Stimulated activated CD4-positive, alpha-beta T cell treated with anti-CD3 and anti-CD28 coated beads, Interleukin-12 subunit alpha, Interleukin-12 subunit beta, amount 100 ng/mL, for 4 hours (primary cell): ENCODE data around the gene ZSCAN23.
"Not testable (repeated sequence)": the region's sequence is repeated elsewhere in the genome, so short reads cannot be mapped to it uniquely, and the experiment has no call there.

Experiments
- DNase-seq: peaks from one replicate; pipeline ENCODE4 v3.0.0-alpha.2; 2020

Gene ZSCAN23

DNA sequence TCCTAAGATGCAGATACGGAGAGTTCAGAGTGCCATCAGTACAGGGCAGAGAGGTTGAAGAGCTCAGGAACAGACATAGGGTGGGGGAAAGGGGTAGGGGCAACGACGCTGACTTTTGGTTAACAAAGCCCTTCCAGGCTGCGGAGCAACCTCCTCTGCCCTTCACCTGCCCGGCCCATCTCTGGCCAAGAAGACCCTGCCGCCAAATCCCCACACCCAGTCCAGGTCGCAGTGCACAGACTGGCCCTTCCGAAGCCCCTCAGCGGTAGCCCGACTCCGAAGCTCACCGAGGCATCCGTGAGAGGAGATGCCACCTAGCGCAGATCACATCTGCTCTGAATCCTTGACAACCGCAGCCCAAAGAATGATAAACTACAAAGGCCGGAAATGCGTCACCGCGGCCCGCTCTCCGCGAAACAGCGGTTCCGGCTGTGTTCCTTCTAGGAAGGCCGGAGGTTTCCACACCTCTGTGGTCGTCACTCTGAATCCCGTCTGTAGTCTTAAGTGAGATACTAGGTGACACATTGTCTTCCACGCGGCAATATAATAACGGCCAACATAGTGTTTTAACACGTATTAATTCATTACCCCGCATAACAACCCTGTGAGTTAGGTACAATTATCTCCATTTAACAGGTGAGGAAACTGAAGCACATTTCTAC is at the start of gene ZSCAN23:
Gene ZSCAN23 (minus strand): TSS at position 380 of the 662 bp plus-strand sequence. CDS start 7,225 bp downstream, outside the sequence.
- peak; percentile 71 for DNase-seq

GRCh38 chr6:28491984-28492317 is 48.7 kb upstream of the ZSCAN23 start:
- DNase-seq, result no peak

DNA sequence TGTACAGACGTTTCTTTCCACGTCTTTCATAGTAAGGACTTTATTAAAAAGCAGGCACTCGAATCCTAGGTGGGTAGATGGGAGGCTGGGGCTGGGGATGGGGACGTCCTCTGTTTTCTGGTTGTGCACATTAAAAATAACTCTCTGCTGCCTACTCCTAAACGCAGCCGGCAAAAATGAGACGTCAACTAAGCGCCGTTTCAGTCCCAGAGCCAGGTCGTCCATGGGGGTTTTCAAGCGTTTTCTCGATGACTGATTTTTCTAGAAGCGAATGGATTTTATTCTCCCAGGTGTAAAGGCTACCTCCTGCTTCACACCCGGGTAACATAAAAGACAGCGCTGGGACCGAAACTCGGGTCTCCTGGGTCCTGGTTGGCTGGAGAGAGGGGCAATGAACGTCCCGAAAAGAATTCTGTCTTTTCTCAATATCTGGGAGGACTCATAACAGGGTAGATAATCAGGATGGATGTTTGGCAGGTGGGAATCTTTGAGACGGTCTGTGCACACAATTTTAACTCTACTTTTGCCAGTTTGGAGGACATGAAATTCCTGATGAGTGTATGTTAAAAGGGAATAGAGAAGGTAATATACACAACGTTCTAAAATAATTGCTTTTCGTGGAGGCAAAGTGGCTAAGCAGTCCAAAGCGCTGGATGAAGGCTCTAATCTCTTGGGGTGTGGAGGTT is 47.1 kb upstream of the ZSCAN23 start:
- DNase-seq, result no peak

- peak; percentile 34 for DNase-seq
Observed at GRCh38 chr6:28489366-28490204, 46.3 kb upstream of the ZSCAN23 start.

- DNase-seq, result peak; percentile 25
Observed at GRCh38 chr6:28488916-28489365, 45.6 kb upstream of the ZSCAN23 start.

DNA sequence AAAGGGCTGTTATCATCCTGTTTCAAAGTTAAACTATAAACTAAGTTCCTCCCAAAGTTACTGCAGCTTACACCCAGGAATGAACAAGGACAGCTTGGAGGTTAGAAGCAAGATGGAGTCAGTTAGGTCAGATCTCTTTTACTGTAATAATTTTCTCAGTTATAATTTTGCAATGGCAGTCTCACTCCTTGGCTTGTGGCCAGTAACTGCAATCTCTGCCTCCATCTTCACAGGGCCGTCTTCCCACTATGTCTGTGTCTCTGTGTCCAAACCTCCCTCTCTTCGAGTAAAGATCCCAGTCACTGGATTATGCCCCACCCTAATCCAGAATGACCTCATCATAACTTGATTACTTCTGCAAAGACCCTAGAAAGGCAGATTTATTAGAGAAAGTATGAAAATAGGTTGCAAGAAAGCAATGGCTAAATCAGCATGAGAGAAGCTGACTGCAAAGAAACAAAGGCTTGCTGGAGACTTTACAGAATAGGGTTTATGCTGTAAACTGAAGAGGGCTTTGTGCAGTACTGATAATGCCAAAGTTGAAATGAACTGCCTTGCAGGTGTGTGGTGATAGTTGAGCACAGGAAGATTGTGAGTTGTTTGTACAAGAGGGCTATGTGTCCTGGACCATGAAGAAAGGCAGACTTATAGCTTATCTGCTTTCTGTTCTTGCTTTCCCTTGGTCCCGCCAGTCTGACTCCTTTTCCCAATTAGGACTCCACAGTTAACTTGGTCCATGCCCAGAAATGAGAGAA is 43.9 kb upstream of the ZSCAN23 start:
- DNase-seq, result no peak

DNA sequence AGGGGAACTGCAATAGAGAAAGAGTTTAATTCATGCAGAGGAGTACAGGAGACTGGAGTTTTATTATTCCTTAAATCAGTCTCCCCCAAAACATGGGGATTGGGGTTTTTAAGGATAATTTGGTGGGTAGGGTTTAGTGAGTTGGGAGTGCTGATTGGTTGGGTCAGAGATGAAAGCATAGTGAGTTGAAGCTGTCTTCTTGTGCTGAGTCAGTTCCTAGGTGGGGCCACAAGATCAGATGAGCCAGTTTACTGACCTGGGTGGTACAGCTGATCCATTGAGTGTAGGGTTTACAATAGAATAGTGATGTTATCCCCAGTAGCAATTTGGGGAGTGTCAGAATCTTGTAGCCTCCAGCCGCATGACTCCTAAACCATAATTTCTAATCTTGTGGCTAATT is 43.2 kb upstream of the ZSCAN23 start:
- no peak for DNase-seq

- no peak for DNase-seq
Observed at GRCh38 chr6:28485482-28485881, 42.2 kb upstream of the ZSCAN23 start.

DNA sequence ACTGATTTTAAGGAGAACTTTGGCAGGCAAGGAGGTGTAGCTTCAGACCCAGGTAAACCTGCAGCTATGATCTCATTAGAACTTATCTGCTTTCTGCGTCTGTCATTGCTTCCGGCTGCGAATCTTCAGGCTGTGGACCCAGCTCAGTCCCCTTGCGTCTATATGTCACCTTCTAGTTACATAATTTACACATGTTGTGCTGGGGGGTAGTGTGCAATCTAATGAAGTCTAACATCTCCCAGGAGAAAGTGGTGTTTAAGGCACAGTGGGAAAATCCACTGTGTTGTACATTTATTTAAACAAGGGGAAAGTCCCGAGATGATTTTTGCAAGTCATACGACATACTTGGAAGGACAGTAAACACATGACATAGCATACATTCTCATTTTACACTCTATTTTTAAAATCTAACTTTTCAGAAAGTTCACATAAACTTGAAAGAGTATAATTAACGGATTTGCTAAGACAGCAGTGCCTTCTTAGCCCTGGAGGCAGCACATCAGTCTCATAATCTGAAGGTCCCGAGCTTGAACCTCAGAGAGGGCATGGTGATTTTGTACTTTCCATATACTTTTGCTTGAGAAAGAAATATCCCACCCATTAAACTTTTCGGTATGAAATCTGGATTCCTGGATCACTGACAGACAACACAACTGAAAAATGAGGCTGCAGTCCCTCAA is 37.1 kb upstream of the ZSCAN23 start:
- no peak for DNase-seq

DNA sequence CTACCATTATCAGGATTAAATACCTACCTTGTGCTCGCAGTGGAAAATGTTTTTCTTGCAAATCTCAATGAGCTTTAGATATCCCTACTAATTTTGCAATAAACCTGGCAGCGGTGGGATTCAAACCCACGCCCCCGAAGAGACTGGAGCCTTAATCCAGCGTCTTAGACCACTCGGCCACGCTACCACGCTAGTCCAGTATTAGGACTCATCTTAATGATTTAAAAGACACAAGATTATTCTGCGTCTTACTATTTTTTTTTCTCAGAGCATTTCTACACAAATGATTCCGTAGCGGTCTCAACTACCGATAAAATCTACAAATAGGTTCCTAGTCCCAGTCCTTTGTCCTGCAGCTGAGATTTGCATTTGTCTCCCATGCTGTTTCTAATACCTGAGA is 35.2 kb upstream of the ZSCAN23 start:
- DNase-seq, result no peak

- no peak for DNase-seq
Observed at GRCh38 chr6:28474441-28475219, 31.3 kb upstream of the ZSCAN23 start.

GRCh38 chr6:28469153-28469745 is 26.0 kb upstream of the ZSCAN23 start:
- DNase-seq, result not testable (repeated sequence)

- DNase-seq, result no peak
Observed at GRCh38 chr6:28468056-28468455, 24.8 kb upstream of the ZSCAN23 start.

- DNase-seq, result no peak
Observed at GRCh38 chr6:28462401-28462800, 19.1 kb upstream of the ZSCAN23 start.

- no peak for DNase-seq
Observed at GRCh38 chr6:28458568-28458967, 15.3 kb upstream of the ZSCAN23 start.

- DNase-seq, result no peak
Observed at GRCh38 chr6:28449056-28449455, 5.8 kb upstream of the ZSCAN23 start.

GRCh38 chr6:28447512-28447906 is 4.2 kb upstream of the ZSCAN23 start:
- not testable (repeated sequence) for DNase-seq

DNA sequence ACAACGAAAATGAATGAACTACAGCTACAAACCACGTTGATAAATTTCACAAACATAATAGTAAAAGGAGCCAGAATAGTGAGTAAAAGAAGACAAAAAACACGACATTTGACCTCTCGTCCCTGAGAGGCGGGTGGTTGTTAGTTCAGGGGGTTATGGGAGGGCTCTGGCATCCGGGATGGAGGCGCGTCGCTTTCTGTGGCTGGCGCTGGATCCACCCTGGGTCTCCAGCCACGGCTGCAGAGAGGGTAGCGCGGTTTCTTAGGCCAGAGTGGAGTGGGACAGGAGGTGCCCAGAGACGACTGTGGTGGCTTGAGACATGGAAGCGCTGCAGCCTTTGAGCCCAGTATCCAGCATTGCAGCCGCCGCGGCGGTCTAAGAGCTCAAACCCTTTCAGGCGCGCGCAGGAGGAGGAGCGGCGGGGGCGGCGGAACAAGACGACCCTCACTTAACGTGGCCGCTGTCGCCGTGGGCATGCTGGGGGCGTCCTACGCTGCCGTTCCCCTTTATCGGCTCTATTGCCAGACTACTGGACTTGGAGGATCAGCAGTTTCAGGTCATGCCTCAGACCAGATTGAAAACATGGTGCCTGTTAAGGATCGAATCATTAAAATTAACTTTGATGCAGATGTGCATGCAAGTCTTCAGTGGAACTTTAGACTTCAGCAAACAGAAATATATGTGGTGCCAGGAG is 3.7 kb upstream of the ZSCAN23 start:
- no peak for DNase-seq

DNA sequence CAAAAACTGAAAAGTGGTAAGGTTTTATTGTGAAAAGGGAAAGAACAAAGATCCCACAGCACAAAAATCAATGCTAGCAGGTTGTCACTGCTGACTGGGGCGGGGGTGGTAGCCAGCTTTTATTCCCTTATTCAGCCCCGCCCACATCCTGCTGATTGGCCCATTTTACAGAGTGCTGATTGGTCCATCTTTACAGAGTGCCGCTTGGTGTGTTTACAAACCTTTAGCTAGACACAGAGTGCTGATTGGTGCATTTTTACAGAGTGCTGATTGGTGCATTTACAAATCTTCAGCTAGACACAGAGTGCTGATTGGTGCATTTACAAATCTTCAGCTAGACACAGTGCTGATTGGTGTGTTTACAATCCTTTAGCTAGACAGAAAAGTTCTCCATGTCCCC is 1.5 kb upstream of the ZSCAN23 start:
- DNase-seq, result not testable (repeated sequence)

GRCh38 chr6:28442586-28442985 is 705 bp downstream of the ZSCAN23 start:
- DNase-seq, result no peak

- no peak for DNase-seq
Observed at GRCh38 chr6:28436404-28436803, 6.9 kb downstream of the ZSCAN23 start.
